HG02798 (cell line): ENCODE measurements around the gene C16orf82.

Experiments
- ATAC-seq: cut with Tn5 transposase; IDR thresholded peaks from one replicate; pipeline ENCODE4 v1.9.1; 2021; ENCODE audit warnings: mild to moderate bottlenecking; ENCODE audit not compliant: unreplicated experiment, poor library complexity

The C16orf82 gene

DNA sequence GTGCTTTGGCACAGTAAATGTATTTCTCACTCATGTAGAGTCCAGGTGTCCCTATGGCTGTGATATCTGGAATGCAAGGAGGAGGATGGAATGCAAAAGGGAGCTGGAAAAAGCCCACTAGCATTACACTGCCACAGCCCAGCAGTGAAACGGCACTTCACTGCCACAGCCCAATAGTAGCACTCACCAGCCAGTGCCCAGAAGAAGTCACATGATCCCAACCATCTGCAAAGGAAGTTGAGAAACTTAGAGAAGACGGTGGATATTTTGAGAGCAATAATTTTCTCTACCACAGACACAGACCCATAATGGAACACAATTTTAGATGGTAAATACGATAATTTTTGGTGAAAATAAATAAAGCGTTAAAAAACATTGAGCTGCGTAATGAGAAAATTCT, 51.8 kb downstream of the C16orf82 start:
- no peak for ATAC-seq
